Ovary (tissue), 3 donors: Measurements from ENCODE around the gene TRPM3.

Source experiments
- CTCF ChIP-seq, 3 donors: fragments of 450-650 bp in 2 of 3; fragments of 200-600 bp in 1 of 3; IDR thresholded peaks; one replicate each; pipeline versions ENCODE4 v1.5.1 to v1.8.0; 2016 to 2022; ENCODE audit warnings: antibody characterized with exemption in 3 of 3, mild to moderate bottlenecking in 1 of 3
- EP300 ChIP-seq: sonication (generic); formaldehyde crosslinking; IDR thresholded peaks from one replicate; pipeline ENCODE4 v1.6.1; 2017; ENCODE audit warnings: antibody characterized with exemption
- POLR2A ChIP-seq: fragments of 450-650 bp; IDR thresholded peaks from one replicate; pipeline ENCODE4 v1.6.1; 2017; ENCODE audit warnings: antibody characterized with exemption, mild to moderate bottlenecking, moderate library complexity
- donor health status: DM: no; HTN: no; CAD: no.

DNA sequence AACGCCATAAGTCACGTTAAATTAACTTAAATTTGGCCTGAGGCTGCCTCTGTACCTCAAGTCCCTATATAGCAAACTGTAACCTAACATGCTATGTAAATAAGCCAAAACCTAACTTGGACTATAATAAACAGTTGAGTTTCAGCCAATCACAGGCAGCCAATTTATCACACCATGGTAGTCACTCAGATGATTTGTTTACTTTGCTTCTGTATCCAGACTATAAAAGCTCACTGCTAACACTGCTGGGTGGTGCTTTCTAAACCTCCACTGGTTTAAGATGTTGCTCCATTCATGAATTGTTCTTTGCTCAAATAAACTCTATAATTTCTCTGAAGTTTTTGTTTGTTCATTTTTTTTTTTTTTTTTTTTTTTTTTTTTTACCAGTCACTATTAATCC, 62.8 kb downstream of the TRPM3 start:
- TF ChIP-seq CTCF (IDR thresholded peaks at IDR 0.05) = no peak
- no peak for TF ChIP-seq POLR2A
- TF ChIP-seq EP300 = no peak
